Liver (tissue), 3 donors: ENCODE data around the gene GLYATL3.

Experiments
- CTCF ChIP-seq: fragments of 150-350 bp; IDR thresholded peaks from 2 replicates; pipeline ENCODE4 v1.5.1; 2017; ENCODE audit warnings: improper control_type of control experiment, low read depth, low read length; ENCODE audit not compliant: missing input control
- RXRA ChIP-seq, 2 donors: IDR thresholded peaks; 2 replicates each; pipeline ENCODE4 v1.6.1; 2017 to 2018; ENCODE audit warnings: antibody characterized with exemption in 2 of 2, mild to moderate bottlenecking in 1 of 2
- donor health status: healthy.
- donor health status: healthy.

- no peak for TF ChIP-seq CTCF
- peak; percentile 77 to 85 for TF ChIP-seq RXRA (IDR thresholded peaks at IDR 0.05)
Observed at GRCh38 chr6:49522710-49523593, 23.2 kb downstream of the GLYATL3 start.
